ENCODE data around the gene SH3RF1. TPM values are rescaled to one million over a fixed set of nuclear protein-coding genes. Genes with fewer than 3 reads are reported as not detected.

The SH3RF1 gene
- total RNA-seq, 4 donors from 2014 or later: 5.9 to 41.2 (median 15.0) TPM

- Histone ChIP-seq H3K4me1 (no peaks in the 10 kb centered on the region), H3K27ac (no peak overlapping the region), H3K9me3 (no peaks in the 10 kb centered on the region), H3K27me3 (no peaks in the 10 kb centered on the region), H3K36me3 (no peaks in the 10 kb centered on the region), H3K4me3 (no peak overlapping the region)
- TF ChIP-seq POLR2A (IDR thresholded peaks at IDR 0.05) (no peak), CTCF (IDR thresholded peaks at IDR 0.05) (no peak)
- intact Hi-C loops (cut with DNase I; ENCODE audit: low total_unique reads): no loop called here
- no peak for DNase-seq
These were observed 161.6 kb downstream of the SH3RF1 start for GRCh38 chr4:169109035-169109675.

DNA sequence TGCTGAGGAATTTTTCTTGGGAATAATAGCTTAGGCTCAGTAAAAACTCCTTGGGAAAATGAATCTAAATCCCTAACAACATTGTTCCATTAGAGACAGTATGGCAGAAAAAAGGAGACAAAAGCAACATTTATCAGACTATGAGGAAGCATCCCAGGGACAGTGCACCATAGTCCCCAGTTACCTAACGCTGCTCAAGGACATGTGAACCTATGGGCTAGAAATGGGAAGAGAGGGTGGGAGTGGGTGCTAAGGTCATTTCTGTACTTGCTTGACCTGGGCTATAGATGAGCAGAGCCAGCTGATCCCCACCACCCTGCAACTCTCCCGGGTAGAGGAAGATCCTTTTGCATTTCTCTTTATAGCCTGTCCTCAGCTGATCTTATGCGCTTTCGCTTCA, 162.5 kb downstream of the SH3RF1 start:
- intact Hi-C loops (cut with DNase I; ENCODE audit: low total_unique reads): no loop called here
- H3K9me3 ChIP-seq: no peaks in the 10 kb centered on the region
- no peaks in the 10 kb centered on the region for H3K36me3 ChIP-seq
- no peaks in the 10 kb centered on the region for H3K27me3 ChIP-seq
- no peak overlapping the region for H3K4me3 ChIP-seq
- no peaks in the 10 kb centered on the region for H3K4me1 ChIP-seq
- DNase-seq: no peak
- H3K27ac ChIP-seq: no peak overlapping the region
- TF ChIP-seq CTCF (IDR thresholded peaks at IDR 0.05) (no peak), POLR2A (IDR thresholded peaks at IDR 0.05) (no peak)

GRCh38 chr4:169107528-169107927, 163.2 kb downstream of the SH3RF1 start:
- no peak for TF ChIP-seq POLR2A (IDR thresholded peaks at IDR 0.05)
- no peak for TF ChIP-seq CTCF (IDR thresholded peaks at IDR 0.05)
- Histone ChIP-seq H3K27ac (no peak overlapping the region), H3K4me1 (no peaks in the 10 kb centered on the region), H3K9me3 (no peaks in the 10 kb centered on the region), H3K36me3 (no peaks in the 10 kb centered on the region), H3K27me3 (no peaks in the 10 kb centered on the region), H3K4me3 (no peak overlapping the region)
- DNase-seq: no peak
- intact Hi-C loops (cut with DNase I; ENCODE audit: low total_unique reads): no loop called here

DNA sequence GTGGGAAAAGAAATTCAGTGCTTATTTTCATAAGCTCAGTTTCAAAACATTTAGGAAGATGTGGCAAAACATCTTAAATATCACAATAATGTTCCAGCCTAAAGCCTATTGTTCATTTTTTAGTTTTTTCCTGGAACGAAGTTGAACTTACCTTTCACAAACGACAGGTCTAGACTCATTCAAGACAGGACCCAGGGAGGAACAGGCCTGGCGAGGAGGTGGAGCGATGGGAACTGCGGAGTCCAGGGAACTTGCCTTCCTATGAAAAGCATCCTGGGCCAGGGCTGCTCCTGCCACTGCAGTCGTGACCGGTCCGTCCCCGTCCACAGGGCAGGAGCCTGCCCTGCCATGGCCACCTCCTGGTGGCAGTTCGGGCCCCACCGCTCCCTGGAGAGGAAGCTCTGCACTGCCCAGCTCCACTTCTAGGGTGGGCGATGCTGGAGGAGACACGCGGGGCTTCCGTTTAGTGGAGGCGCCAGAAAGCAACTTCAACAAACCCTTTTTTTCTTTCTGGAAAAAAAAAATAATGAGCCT, 164.0 kb downstream of the SH3RF1 start:
- H3K36me3 ChIP-seq: no peaks in the 10 kb centered on the region

More for the DNA sequence above, 164.0 kb downstream of the SH3RF1 start:
- DNase-seq: no peak
- no peak overlapping the region for H3K27ac ChIP-seq
- H3K4me1 ChIP-seq: no peaks in the 10 kb centered on the region
- TF ChIP-seq POLR2A (IDR thresholded peaks at IDR 0.05) (no peak), CTCF (IDR thresholded peaks at IDR 0.05) (no peak)
- no peaks in the 10 kb centered on the region for H3K27me3 ChIP-seq
- no peak overlapping the region for H3K4me3 ChIP-seq
- H3K9me3 ChIP-seq: no peaks in the 10 kb centered on the region
- intact Hi-C loops (cut with DNase I; ENCODE audit: low total_unique reads): no loop called here

Measured in uterus (tissue), 4 donors.